GM23338 (cell line): ENCODE data around the gene BANP. TPM values are rescaled to one million over a fixed set of nuclear protein-coding genes. Genes with fewer than 3 reads are reported as not detected.

Experiments used
- ATAC-seq: fragments of 200-7000 bp; cut with Tn5 transposase; 3 replicates; pipeline ENCODE4 v1.9.1; 2020
- DNase-seq: peaks from one replicate; pipeline ENCODE4 v3.0.0-alpha.2; 2015; ENCODE audit warnings: low spot score
- H2AFZ ChIP-seq: fragments of 200-600 bp; sonication (generic); 2 replicates; pipeline ENCODE4 v1.8.0; 2016; ENCODE audit warnings: antibody characterized with exemption, mild to moderate bottlenecking, moderate library complexity
- H3F3A ChIP-seq: fragments of 200-600 bp; sonication (generic); replicated peaks from 2 replicates; pipeline ENCODE4 v1.8.0; 2017; ENCODE audit warnings: antibody characterized with exemption, mixed run types, low read depth
- H3K27ac ChIP-seq: fragments of 200-600 bp; sonication (generic); 2 replicates; pipeline ENCODE4 v1.6.1; 2016; ENCODE audit warnings: low read depth
- H3K27me3 ChIP-seq: fragments of 200-600 bp; sonication (generic); 2 replicates; pipeline ENCODE4 v1.8.0; 2016; ENCODE audit warnings: mild to moderate bottlenecking, mixed run types, moderate library complexity; ENCODE audit not compliant: insufficient read depth
- H3K36me3 ChIP-seq: fragments of 200-600 bp; sonication (generic); 2 replicates; pipeline ENCODE4 v1.8.0; 2016; ENCODE audit warnings: mild to moderate bottlenecking; ENCODE audit not compliant: insufficient read depth
- H3K4me1 ChIP-seq: fragments of 200-600 bp; sonication (generic); 2 replicates; pipeline ENCODE4 v1.8.0; 2016; ENCODE audit warnings: mild to moderate bottlenecking, moderate library complexity; ENCODE audit not compliant: insufficient read depth
- H3K4me2 ChIP-seq: fragments of 200-600 bp; sonication (generic); 2 replicates; pipeline ENCODE4 v1.7.1; 2017; ENCODE audit warnings: mixed run types
- H3K4me3 ChIP-seq: fragments of 200-600 bp; sonication (generic); 2 replicates; pipeline ENCODE4 v1.6.1; 2016; ENCODE audit warnings: mixed run types
- H3K79me2 ChIP-seq: fragments of 200-600 bp; sonication (generic); replicated peaks from 2 replicates; pipeline ENCODE4 v1.8.0; 2017; ENCODE audit warnings: mild to moderate bottlenecking; ENCODE audit not compliant: insufficient read depth
- H3K9me2 ChIP-seq: fragments of 200-600 bp; sonication (generic); 2 replicates; pipeline ENCODE4 v1.8.0; 2017; ENCODE audit not compliant: insufficient read depth
- H4K20me1 ChIP-seq: fragments of 200-600 bp; sonication (generic); replicated peaks from 2 replicates; pipeline ENCODE4 v1.8.0; 2017; ENCODE audit warnings: mild to moderate bottlenecking; ENCODE audit not compliant: insufficient read depth
- H3K27ac Mint-ChIP-seq: 2 replicates; pipeline ENCODE4 v1.8.0; 2020; ENCODE audit warnings: inconsistent platforms, mild to moderate bottlenecking, moderate library complexity, mixed read lengths
- H3K27me3 Mint-ChIP-seq: 3 replicates; pipeline ENCODE4 v1.8.0; 2022; ENCODE audit warnings: low read depth, mild to moderate bottlenecking, moderate library complexity, mixed read lengths, inconsistent platforms; ENCODE audit not compliant: insufficient read depth, poor library complexity
- H3K36me3 Mint-ChIP-seq: 3 replicates; pipeline ENCODE4 v1.8.0; 2021; ENCODE audit warnings: low read depth, mild to moderate bottlenecking, inconsistent platforms, moderate library complexity, mixed read lengths
- H3K4me1 Mint-ChIP-seq: 3 replicates; pipeline ENCODE4 v1.8.0; 2020; ENCODE audit warnings: mild to moderate bottlenecking, inconsistent platforms, mixed read lengths
- H3K4me3 Mint-ChIP-seq: 3 replicates; pipeline ENCODE4 v1.8.0; 2021; ENCODE audit warnings: moderate library complexity, mild to moderate bottlenecking, inconsistent platforms, mixed read lengths
- H3K9me3 Mint-ChIP-seq: 3 replicates; pipeline ENCODE4 v1.8.0; 2020; ENCODE audit warnings: moderate library complexity, mild to moderate bottlenecking, inconsistent platforms, mixed read lengths
- CREB1 ChIP-seq: fragments of 250-450 bp; sonication (Bioruptor Pico); IDR thresholded peaks from 2 replicates; pipeline ENCODE4 v1.5.0; 2020; ENCODE audit warnings: low read depth, mild to moderate bottlenecking, moderate library complexity
- CTCF ChIP-seq, 2 experiments: fragments of 200-600 bp in 1 of 2; sonication (generic) in 1 of 2; conservative IDR thresholded peaks; 2 replicates each; pipeline versions ENCODE4 v1.5.1 to v1.6.1; 2016 to 2017; ENCODE audit warnings: antibody characterized with exemption in 2 of 2, low read depth in 2 of 2, mild to moderate bottlenecking in 2 of 2, moderate library complexity in 1 of 2
- ETS1 ChIP-seq: IDR thresholded peaks from 2 replicates; pipeline ENCODE4 v1.6.1; 2016; ENCODE audit warnings: antibody characterized with exemption
- EZH2phosphoT487 ChIP-seq: fragments of 200-600 bp; sonication (generic); IDR thresholded peaks from one replicate; pipeline ENCODE4 v1.8.1; 2018; ENCODE audit warnings: antibody characterized with exemption; ENCODE audit not compliant: unreplicated experiment
- JUNB ChIP-seq: IDR thresholded peaks from one replicate; pipeline ENCODE4 v1.6.1; 2016; ENCODE audit warnings: antibody characterized with exemption; ENCODE audit not compliant: unreplicated experiment
- ZNF114 ChIP-seq: fragments of 250-450 bp; sonication (Bioruptor Pico); IDR thresholded peaks from 2 replicates; pipeline ENCODE4 v1.5.0; 2020; ENCODE audit warnings: mild to moderate bottlenecking, moderate library complexity
- ZNF462 ChIP-seq: fragments of 250-450 bp; sonication (Bioruptor Pico); IDR thresholded peaks from 2 replicates; pipeline ENCODE4 v1.5.0; 2020; ENCODE audit warnings: mild to moderate bottlenecking, moderate library complexity
- polyA plus RNA-seq: library from polyadenylated mRNA; unstranded; fragments of >200 nt; fragmentation: Nextera tagmentation; extraction: Ambion mirVana; gene quantifications from 2 replicates; pipeline ENCODE4 v1.2.1, GENCODE V29; 2016
- total RNA-seq: library from RNA; depleted of rRNA; stranded (reverse); fragments of >200 nt; shearing (Covaris generic); gene quantifications from 2 replicates; pipeline ENCODE4 v1.2.3, GENCODE V29; 2014

BANP gene
- total and polyA plus RNA-seq, 2 experiments from 2014 or later = 22.3 to 48.0 TPM

- TF ChIP-seq ZNF114 (CRISPR knock-in tag) (no peak), EZH2phosphoT487 (no peak), JUNB (no peak), ETS1 (no peak), CREB1 (CRISPR knock-in tag) (no peak)
These were observed 21.2 kb upstream of the BANP start (continued) for GRCh38 chr16:87929986-87930385.

DNA sequence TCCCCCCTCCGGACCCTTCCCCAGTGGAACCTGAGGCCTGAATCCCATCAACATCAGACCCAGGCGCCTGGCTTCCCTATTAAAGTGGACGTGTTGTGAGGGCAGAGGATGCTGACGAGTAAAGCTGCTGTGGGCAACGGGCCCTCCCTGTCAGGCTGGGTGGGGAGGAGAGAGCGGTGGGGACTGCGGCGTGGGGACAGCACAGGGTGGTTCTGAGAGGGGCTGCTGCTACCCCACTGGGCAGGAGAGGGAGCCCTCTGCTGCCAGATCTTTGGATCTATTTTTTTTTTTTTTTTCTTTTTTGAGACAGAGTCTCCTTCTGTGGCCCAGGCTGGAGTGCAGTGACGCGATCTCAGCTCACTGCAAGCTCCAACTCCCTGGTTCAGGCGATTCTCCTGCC, 20.8 kb upstream of the BANP start:
- Histone ChIP-seq H3F3A (no peaks in the 10 kb centered on the region), H3K9me2 (no peaks in the 10 kb centered on the region), H3K27ac (no peak overlapping the region), H3K4me1 (no peaks in the 10 kb centered on the region), H2AFZ (peak overlapping the region; percentile 39; the same call in 1 of the 2 replicates), H3K4me2 (no peak overlapping the region), H4K20me1 (no peaks in the 10 kb centered on the region), H3K79me2 (no peaks in the 10 kb centered on the region), H3K36me3 (no peaks in the 10 kb centered on the region), H3K4me3 (no peak overlapping the region), H3K27me3 (no peaks in the 10 kb centered on the region)
- ATAC-seq (peak; percentile 77), DNase-seq (peak; percentile 61)
- no peak for TF ChIP-seq ZNF462
- peak; percentile 51 to 62 for TF ChIP-seq CTCF (conservative IDR thresholded peaks at IDR 0.05; ENCODE audit: low read depth in 2 of 2)
- no peaks in the 10 kb centered on the region for H3K9me3 Mint-ChIP-seq
- no peaks in the 10 kb centered on the region for H3K36me3 Mint-ChIP-seq
- H3K4me3 Mint-ChIP-seq = no peak overlapping the region
- no peak overlapping the region for H3K27ac Mint-ChIP-seq
- H3K4me1 Mint-ChIP-seq = peaks cover 10% of the 10 kb centered on the region
- H3K27me3 Mint-ChIP-seq = peaks cover 14% of the 10 kb centered on the region
